Spinal cord (tissue), 10 donors: ENCODE results near the gene FCHSD2. TPM values are rescaled to one million over a fixed set of nuclear protein-coding genes. Genes with fewer than 3 reads are reported as not detected.
"Not testable (repeated sequence)": the region's sequence is repeated elsewhere in the genome, so short reads cannot be mapped to it uniquely, and the experiment has no call there.

Source experiments
- DNase-seq, 6 donors: peaks; one replicate each; pipeline versions ENCODE4 v3.0.0 to v3.0.0-alpha.2; 2013 to 2015; ENCODE audit warnings: low spot score in 6 of 6, low read depth in 4 of 6
- H3K27ac ChIP-seq: one replicate; pipeline ENCODE4 v1.5.1; 2013; ENCODE audit warnings: low read depth, low read length, control low read depth
- H3K27me3 ChIP-seq: one replicate; pipeline ENCODE4 v1.6.1; 2013; ENCODE audit warnings: low read length; ENCODE audit not compliant: control insufficient read depth, insufficient read depth
- H3K36me3 ChIP-seq: one replicate; pipeline ENCODE4 v1.6.1; 2013; ENCODE audit warnings: low read length; ENCODE audit not compliant: control insufficient read depth, insufficient read depth
- H3K4me1 ChIP-seq: one replicate; pipeline ENCODE4 v1.6.1; 2013; ENCODE audit warnings: low read length; ENCODE audit not compliant: control insufficient read depth, insufficient read depth
- H3K4me3 ChIP-seq: one replicate; pipeline ENCODE4 v1.5.1; 2013; ENCODE audit warnings: low read depth, low read length, control low read depth
- H3K9me3 ChIP-seq: one replicate; pipeline ENCODE4 v1.6.1; 2013; ENCODE audit warnings: low read length; ENCODE audit not compliant: control insufficient read depth, insufficient read depth
- WGBS: methylation state at CpG from one replicate; pipeline ENCODE4 v1.1.5; 2013; ENCODE audit warnings: missing lambda C conversion rate; ENCODE audit not compliant: insufficient coverage; 5-methylcytosine and 5-hydroxymethylcytosine counted together
- polyA plus RNA-seq, 2 donors: library from polyadenylated mRNA; unstranded; fragments of 120-200 nt; gene quantifications; one replicate each; pipeline ENCODE4 v1.2.1, GENCODE V29; 2013; ENCODE audit not compliant: insufficient read length in 2 of 2
- total RNA-seq, 2 donors: library from RNA; depleted of rRNA in 1 of 2; stranded (reverse); fragments of 120-200 nt in 1 of 2; fragments of >200 nt in 1 of 2; gene quantifications; one replicate each; pipeline versions ENCODE4 v1.2.3 to v1.2.4, GENCODE V29; 2013 to 2014
- donor health status: healthy.

FCHSD2 gene
- total and polyA plus RNA-seq, 4 donors, result 43.4 to 82.0 (median 58.8) TPM

DNA sequence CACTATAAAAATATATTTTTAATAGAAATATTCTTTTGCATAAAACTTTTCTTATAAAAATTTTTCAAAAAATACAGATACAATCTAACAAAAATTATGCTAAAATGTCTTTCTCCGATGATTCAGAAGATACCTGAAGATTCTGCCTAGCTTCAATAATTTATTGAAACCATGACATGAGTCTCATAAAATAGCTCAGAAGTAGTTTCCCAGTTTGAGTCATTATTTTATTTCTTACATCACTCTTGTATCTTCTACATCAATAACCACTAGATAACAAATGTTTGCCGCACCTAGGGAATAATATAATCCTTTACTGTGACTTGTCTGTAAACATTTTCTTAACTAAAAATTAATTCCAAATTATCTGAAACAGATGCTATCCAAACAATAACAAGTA lies 158.6 kb downstream of the FCHSD2 start:
- no peak for DNase-seq
- no CpG with 5 or more reads among the region's 2 CpGs for WGBS
- H3K36me3 ChIP-seq, result no peaks in the 10 kb centered on the region
- no peak overlapping the region for H3K4me3 ChIP-seq
- no peaks in the 10 kb centered on the region for H3K27me3 ChIP-seq
- no peaks in the 10 kb centered on the region for H3K9me3 ChIP-seq
- H3K4me1 ChIP-seq, result no peaks in the 10 kb centered on the region
- no peak overlapping the region for H3K27ac ChIP-seq

DNA sequence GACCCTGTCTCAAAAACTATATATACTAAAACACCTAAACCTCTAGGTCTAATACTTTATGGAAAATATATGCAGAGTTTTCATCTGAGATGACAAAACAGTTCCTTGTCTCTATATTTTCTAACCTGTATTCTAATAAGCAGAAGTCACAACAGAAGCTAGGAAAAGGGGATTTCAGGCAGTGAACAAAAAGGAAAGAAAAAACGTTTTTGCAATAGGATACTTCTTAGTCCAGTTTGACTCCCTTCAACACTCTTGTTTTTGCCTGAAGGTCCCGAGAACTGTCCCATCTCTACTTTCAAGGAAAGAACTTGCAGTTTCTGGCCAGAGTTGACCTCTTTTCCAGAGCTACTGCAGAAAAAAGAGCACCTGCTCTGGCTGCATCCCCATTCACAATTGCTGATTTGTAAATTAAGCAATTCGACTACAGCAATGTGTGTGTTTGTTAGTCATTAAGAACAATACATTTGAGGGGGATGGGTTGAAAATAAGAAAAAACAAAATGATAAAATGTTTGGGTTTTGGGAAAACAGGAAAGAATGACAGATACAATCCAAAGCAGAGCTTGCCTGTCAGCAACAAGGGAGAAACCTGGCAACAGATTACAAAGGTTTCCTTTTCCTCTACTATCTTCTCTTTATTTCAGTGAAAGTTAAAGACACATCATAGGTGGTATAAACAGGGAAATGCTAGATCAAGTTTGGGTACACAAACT lies 160.0 kb downstream of the FCHSD2 start:
- H3K36me3 ChIP-seq, result no peaks in the 10 kb centered on the region
- H3K27ac ChIP-seq, result no peak overlapping the region
- no peaks in the 10 kb centered on the region for H3K4me1 ChIP-seq
- whole genome bisulfite sequencing, result 49% methylated on average over 2 of the region's 3 CpGs
- H3K9me3 ChIP-seq, result no peaks in the 10 kb centered on the region
- H3K27me3 ChIP-seq, result no peaks in the 10 kb centered on the region
- no peak for DNase-seq
- no peak overlapping the region for H3K4me3 ChIP-seq

DNA sequence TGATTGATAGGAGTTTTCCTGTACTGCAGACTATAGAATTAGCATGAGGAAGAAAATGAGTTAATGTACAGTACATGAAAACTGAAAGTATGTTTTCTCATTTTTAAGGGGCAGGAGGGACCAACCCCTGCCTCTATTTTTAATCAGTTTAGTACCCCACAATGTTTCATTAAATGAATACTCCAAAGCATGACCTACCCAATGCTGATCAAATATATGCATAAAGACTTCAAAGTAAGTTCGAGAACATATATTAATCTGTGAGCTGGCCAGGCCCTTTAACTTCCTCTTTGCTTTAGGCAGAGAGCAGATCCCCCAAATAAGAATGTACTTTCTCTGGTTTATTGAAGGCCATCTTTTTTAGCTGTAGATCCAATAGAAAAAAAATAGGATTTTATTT lies 161.0 kb downstream of the FCHSD2 start:
- H3K36me3 ChIP-seq, result no peaks in the 10 kb centered on the region
- H3K4me1 ChIP-seq, result no peaks in the 10 kb centered on the region
- H3K27ac ChIP-seq, result no peak overlapping the region
- no peak overlapping the region for H3K4me3 ChIP-seq
- H3K27me3 ChIP-seq, result no peaks in the 10 kb centered on the region
- no peaks in the 10 kb centered on the region for H3K9me3 ChIP-seq
- no CpG with 5 or more reads among the region's 1 CpG for WGBS
- DNase-seq, result no peak

DNA sequence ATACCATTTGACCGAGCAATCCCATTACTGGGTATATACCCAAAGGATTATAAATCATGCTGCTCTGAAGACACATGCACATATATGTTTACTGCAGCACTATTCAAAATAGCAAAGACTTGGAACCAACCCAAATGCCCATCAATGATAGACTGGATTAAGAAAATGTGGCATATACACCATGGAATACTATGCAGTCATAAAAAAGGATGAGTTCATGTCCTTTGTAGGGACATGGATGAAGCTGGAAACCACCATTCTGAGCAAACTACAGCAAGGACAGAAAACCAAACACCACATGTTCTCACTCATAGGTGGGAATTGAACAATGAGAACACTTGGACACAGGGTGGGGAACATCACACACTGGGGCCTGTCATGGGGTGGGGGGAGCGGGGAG lies 164.3 kb downstream of the FCHSD2 start:
- not testable (repeated sequence) for H3K36me3 ChIP-seq, H3K4me1 ChIP-seq, DNase-seq, H3K27ac ChIP-seq, H3K9me3 ChIP-seq, H3K27me3 ChIP-seq, H3K4me3 ChIP-seq
- 100% methylated on average over 1 of the region's 2 CpGs for WGBS

DNA sequence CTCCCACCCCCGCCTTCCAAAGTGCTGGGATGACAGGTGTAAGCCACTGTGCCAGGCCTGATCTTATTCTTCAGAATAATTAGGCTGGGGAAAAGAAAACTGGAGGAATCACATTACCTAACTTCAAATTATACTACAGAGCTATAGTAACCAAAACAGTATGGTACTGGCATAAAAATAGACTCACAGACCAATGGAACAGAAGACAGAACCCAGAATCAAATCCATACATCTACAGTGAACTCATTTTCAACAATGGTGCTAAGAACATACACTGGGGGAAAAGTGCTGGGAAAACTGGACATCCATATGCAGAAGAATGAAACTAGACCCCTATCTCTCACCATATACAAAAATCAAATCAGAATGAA lies 165.6 kb downstream of the FCHSD2 start:
- not testable (repeated sequence) for H3K27me3 ChIP-seq, H3K4me1 ChIP-seq, H3K27ac ChIP-seq, H3K4me3 ChIP-seq, H3K9me3 ChIP-seq, H3K36me3 ChIP-seq, DNase-seq
- no CpG with 5 or more reads among the region's 1 CpG for WGBS

DNA sequence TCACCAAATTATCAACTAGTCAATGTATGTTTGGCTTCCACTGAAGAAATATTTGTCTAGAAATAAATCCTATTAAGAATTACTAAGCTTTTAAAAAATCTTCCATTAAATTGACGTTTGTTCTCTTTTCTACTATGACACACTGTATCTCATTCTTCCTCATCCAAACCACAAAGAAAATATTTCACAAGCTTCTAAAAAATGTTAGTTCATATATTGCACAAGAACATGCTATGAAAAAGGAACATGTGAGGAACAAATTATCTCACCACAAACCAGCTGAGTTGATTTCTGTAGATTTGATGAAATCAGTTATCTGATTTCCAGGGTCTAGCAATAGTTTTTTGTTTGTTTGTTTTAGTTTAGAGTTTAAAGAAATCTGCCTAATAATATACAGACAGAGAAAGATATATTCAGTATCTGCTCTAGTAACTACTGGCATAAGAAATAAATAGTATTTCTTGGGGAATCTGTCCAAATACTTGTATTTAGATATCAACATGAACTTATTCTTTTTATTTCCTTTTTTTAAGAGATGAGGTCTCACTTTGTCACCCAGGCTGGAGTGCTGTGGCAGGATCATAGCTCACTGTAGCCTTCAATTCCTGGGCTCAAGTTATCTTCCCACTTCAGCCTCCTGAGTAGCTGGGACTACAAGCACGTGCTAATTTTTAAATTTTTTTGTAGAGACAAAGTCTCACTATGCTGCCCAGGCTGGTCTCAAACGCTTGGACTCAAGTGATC lies 166.2 kb downstream of the FCHSD2 start:
- no peaks in the 10 kb centered on the region for H3K4me1 ChIP-seq
- H3K36me3 ChIP-seq, result peaks cover 2% of the 10 kb centered on the region
- no peak for DNase-seq
- no peaks in the 10 kb centered on the region for H3K9me3 ChIP-seq
- no peak overlapping the region for H3K4me3 ChIP-seq
- no peak overlapping the region for H3K27ac ChIP-seq
- H3K27me3 ChIP-seq, result no peaks in the 10 kb centered on the region
- WGBS, result 88% methylated on average over 1 of the region's 3 CpGs

DNA sequence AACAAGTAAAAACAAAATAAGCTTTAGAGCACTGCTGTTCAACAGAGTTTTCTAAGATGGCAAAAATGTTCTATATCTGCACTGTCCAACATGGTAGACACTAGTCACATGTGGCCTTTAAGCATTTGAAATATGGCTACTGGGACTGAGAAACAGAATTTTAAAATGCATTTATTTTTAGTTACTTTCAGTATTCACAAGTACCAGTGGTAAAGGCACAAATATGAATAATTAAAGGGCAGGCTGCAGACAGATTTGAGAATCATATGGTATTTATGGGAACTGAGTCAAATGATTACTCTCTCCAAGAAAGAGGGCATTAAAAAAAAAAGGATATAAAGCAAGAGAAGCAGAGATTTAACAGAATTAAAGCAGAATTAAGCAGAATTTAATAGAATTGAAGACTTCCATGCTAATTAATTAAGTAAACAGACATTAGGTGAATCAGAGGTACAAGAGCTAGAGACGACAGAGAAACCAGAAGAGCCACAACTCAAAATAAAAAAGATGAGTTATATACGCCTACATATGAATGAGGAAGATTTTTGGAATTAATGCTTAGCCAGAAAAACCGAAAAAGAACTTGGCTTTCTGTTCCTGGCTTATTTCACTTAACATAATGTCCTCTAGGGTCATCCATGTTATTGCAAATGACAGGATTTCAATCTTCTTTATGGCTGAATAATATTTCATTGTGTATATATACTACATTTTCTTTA lies 167.5 kb downstream of the FCHSD2 start:
- Histone ChIP-seq H3K4me1 (no peaks in the 10 kb centered on the region), H3K9me3 (no peaks in the 10 kb centered on the region), H3K36me3 (peaks cover 2% of the 10 kb centered on the region), H3K27ac (no peak overlapping the region), H3K4me3 (no peak overlapping the region), H3K27me3 (no peaks in the 10 kb centered on the region)
- WGBS, result no CpG with 5 or more reads among the region's 3 CpGs
- DNase-seq, result no peak

DNA sequence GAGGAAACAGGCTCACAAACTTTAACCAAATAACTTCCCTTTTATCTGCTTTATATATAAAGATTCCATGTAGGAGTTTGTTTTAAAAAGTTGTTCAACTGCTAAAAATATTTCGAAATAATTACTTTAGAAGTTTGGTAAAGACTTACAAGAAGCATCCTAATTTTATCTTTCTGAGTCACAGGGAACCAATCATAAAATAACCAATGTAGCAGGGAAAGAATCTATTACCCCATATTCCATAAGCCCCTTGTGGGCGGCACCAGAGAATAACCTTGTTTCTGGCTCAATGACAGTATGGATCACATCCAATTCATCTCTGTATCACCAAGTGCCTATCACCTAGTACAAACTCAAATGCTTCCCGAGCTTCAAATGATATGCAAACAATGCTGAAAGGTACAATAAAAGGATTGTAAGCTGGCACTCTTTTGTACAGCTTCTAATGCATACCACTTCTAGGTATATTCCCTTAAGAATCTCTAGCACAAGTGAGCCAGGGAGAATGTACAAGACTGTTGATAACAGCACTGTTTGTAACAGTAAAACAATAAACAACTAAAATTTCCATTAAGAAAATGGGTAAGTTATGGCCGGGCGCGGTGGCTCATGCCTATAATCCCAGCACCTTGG lies 169.5 kb downstream of the FCHSD2 start:
- peaks cover 2% of the 10 kb centered on the region for H3K36me3 ChIP-seq
- H3K27ac ChIP-seq, result no peak overlapping the region
- DNase-seq, result no peak
- no peak overlapping the region for H3K4me3 ChIP-seq
- H3K9me3 ChIP-seq, result no peaks in the 10 kb centered on the region
- no peaks in the 10 kb centered on the region for H3K27me3 ChIP-seq
- WGBS, result 100% methylated on average over 1 of the region's 6 CpGs
- no peaks in the 10 kb centered on the region for H3K4me1 ChIP-seq

DNA sequence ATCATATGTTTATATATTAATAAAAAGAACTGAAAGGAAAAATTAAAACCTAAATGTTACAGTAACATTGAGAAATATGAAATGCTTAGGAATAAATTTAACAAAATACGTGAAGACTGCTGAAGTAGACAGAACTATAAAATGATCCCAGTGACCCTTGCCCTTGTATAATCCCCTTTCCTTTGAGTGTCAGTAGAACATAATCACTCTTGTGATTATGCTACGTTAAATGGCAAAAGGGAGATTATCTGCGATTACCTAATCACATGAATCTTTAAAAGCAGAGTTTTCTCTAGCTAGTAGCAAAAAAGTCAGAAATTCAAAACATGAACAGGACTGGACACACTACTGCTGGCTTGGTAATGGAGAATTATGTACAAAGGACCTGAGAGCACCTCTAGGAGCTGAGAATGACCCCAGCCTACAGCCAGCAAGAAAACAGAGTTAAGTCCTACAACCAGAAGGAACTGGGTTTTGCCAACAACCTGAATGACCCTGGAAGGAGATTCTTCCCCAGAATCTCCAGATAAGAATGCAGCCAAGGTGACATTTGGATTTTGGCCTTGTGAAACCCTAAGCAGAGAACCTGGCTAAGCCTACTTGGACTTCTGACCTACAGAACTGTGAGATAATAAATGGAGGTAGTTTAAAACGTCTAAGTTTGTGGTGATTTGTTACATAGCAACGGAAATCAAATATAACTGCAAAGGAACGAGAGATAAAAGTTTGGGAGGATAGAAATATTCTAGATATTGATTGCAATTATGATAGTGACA lies 170.7 kb downstream of the FCHSD2 start:
- WGBS, result 71% methylated on average over 1 of the region's 6 CpGs
- Histone ChIP-seq H3K4me3 (no peak overlapping the region), H3K9me3 (no peaks in the 10 kb centered on the region), H3K27me3 (no peaks in the 10 kb centered on the region), H3K27ac (no peak overlapping the region), H3K4me1 (no peaks in the 10 kb centered on the region), H3K36me3 (peaks cover 2% of the 10 kb centered on the region)
- DNase-seq, result no peak
